Trophoblast cell (in vitro differentiated cells and primary cell): Measurements from ENCODE around the gene VWC2L.

Experiments
- DNase-seq, 2 donors: peaks; one replicate each; pipeline ENCODE4 v3.0.0-alpha.2; 2016
- H2AFZ ChIP-seq: 2 replicates; pipeline ENCODE4 v1.6.1; 2013; ENCODE audit warnings: low read length, moderate library complexity, mild to moderate bottlenecking; ENCODE audit not compliant: insufficient read depth, poor library complexity
- H2AK5ac ChIP-seq: 2 replicates; pipeline ENCODE4 v1.6.1; 2013; ENCODE audit warnings: mild to moderate bottlenecking, low read length
- H2BK120ac ChIP-seq: 2 replicates; pipeline ENCODE4 v1.6.1; 2013; ENCODE audit warnings: low read length, mild to moderate bottlenecking, moderate library complexity; ENCODE audit not compliant: insufficient read depth, poor library complexity
- H2BK12ac ChIP-seq: 2 replicates; pipeline ENCODE4 v1.6.1; 2013; ENCODE audit warnings: mild to moderate bottlenecking, low read length, moderate library complexity
- H2BK5ac ChIP-seq: 2 replicates; pipeline ENCODE4 v1.6.1; 2013; ENCODE audit warnings: low read length, low read depth, moderate library complexity, mild to moderate bottlenecking; ENCODE audit not compliant: poor library complexity
- H3K14ac ChIP-seq: 2 replicates; pipeline ENCODE4 v1.6.1; 2013; ENCODE audit warnings: mild to moderate bottlenecking, low read length
- H3K18ac ChIP-seq: 2 replicates; pipeline ENCODE4 v1.6.1; 2013; ENCODE audit warnings: mild to moderate bottlenecking, low read length
- H3K23ac ChIP-seq: 2 replicates; pipeline ENCODE4 v1.6.1; 2013; ENCODE audit warnings: low read length
- H3K27ac ChIP-seq: 2 replicates; pipeline ENCODE4 v1.5.1; 2013; ENCODE audit warnings: low read depth, mild to moderate bottlenecking, inconsistent platforms, low read length, moderate library complexity
- H3K27me3 ChIP-seq: 2 replicates; pipeline ENCODE4 v1.6.1; 2013; ENCODE audit warnings: inconsistent platforms, mild to moderate bottlenecking, low read length, moderate library complexity; ENCODE audit not compliant: insufficient read depth
- H3K36me3 ChIP-seq, 2 experiments: 1 replicate in 1 of 2; 2 replicates in 1 of 2; pipeline ENCODE4 v1.6.1; 2013; ENCODE audit warnings: low read length in 2 of 2, mild to moderate bottlenecking in 2 of 2, moderate library complexity in 1 of 2; ENCODE audit not compliant: insufficient read depth in 2 of 2, control insufficient read depth in 1 of 2
- H3K4ac ChIP-seq: 2 replicates; pipeline ENCODE4 v1.6.1; 2013; ENCODE audit warnings: low read depth, mild to moderate bottlenecking, low read length, moderate library complexity
- H3K4me1 ChIP-seq, 2 experiments: 1 replicate in 1 of 2; 2 replicates in 1 of 2; pipeline ENCODE4 v1.6.1; 2013; ENCODE audit warnings: low read length in 2 of 2, mild to moderate bottlenecking in 2 of 2, moderate library complexity in 1 of 2; ENCODE audit not compliant: insufficient read depth in 2 of 2, control insufficient read depth in 1 of 2
- H3K4me2 ChIP-seq: 2 replicates; pipeline ENCODE4 v1.6.1; 2013; ENCODE audit warnings: inconsistent platforms, mild to moderate bottlenecking, low read length, moderate library complexity
- H3K4me3 ChIP-seq: 2 replicates; pipeline ENCODE4 v1.5.1; 2013; ENCODE audit warnings: mild to moderate bottlenecking, low read depth, low read length, inconsistent platforms
- H3K79me1 ChIP-seq: one replicate; pipeline ENCODE4 v1.6.1; 2013; ENCODE audit warnings: low read length
- H3K79me2 ChIP-seq: 2 replicates; pipeline ENCODE4 v1.6.1; 2013; ENCODE audit warnings: low read length, mild to moderate bottlenecking; ENCODE audit not compliant: control insufficient read depth, insufficient read depth, poor library complexity
- H3K9ac ChIP-seq: 2 replicates; pipeline ENCODE4 v1.6.1; 2013; ENCODE audit warnings: mild to moderate bottlenecking, low read length
- H3K9me3 ChIP-seq: 2 replicates; pipeline ENCODE4 v1.6.1; 2013; ENCODE audit warnings: low read depth, mild to moderate bottlenecking, control low read depth, inconsistent platforms, low read length; ENCODE audit not compliant: insufficient read depth
- H4K12ac ChIP-seq: 2 replicates; pipeline ENCODE4 v1.6.1; 2013; ENCODE audit warnings: low read depth, mild to moderate bottlenecking, low read length, moderate library complexity
- H4K8ac ChIP-seq: 2 replicates; pipeline ENCODE4 v1.6.1; 2013; ENCODE audit warnings: low read depth, mild to moderate bottlenecking, low read length, moderate library complexity
- H4K91ac ChIP-seq: one replicate; pipeline ENCODE4 v1.6.1; 2013; ENCODE audit warnings: low read depth, mild to moderate bottlenecking, low read length, moderate library complexity
- WGBS: extraction: QIAGEN DNeasy Blood & Tissue Kit; methylation state at CpG from one replicate; pipeline ENCODE4 v1.1.7; 2013; ENCODE audit warnings: missing lambda C conversion rate; ENCODE audit not compliant: insufficient read length, insufficient coverage; ENCODE audit errors: extremely low coverage; 5-methylcytosine and 5-hydroxymethylcytosine counted together

The VWC2L gene

DNA sequence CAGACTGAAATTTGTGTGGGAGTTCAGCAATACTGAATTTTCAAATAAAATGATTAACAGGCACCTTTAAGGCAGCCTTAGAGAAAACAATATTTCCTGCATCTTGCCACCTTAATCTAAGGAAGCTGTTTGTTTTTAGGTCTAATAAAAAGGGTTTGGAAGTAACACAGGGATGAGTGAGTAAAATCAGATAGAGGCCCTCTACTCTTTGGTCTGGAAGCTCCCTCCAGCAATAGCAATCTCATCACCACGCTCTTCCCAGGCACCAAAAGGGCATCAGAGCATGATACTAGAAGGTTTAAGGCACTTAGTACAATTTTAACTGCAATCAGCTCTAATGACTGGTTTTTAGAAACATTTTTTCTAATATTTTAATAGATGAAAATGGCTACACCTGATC, 155.6 kb downstream of the VWC2L start:
- no peak overlapping the region for H2BK12ac ChIP-seq
- no peaks in the 10 kb centered on the region for H3K79me1 ChIP-seq
- H4K12ac ChIP-seq = no peak overlapping the region
- H3K4me3 ChIP-seq = no peak overlapping the region
- no peak for DNase-seq
- H3K27me3 ChIP-seq = no peaks in the 10 kb centered on the region
- H3K79me2 ChIP-seq = no peaks in the 10 kb centered on the region
- H3K14ac ChIP-seq = no peak overlapping the region
- no peak overlapping the region for H4K8ac ChIP-seq
- no peak overlapping the region for H2BK120ac ChIP-seq
- H3K4me2 ChIP-seq = no peak overlapping the region
- no peak overlapping the region for H3K4ac ChIP-seq
- no peak overlapping the region for H2AFZ ChIP-seq
- no CpG with 5 or more reads among the region's 1 CpG for WGBS
- no peak overlapping the region for H3K18ac ChIP-seq
- H3K9ac ChIP-seq = no peak overlapping the region
- no peaks in the 10 kb centered on the region for H3K4me1 ChIP-seq
- H3K27ac ChIP-seq = no peak overlapping the region
- H3K23ac ChIP-seq = no peak overlapping the region
- H2BK5ac ChIP-seq = no peak overlapping the region
- no peaks in the 10 kb centered on the region for H3K9me3 ChIP-seq
- no peak overlapping the region for H2AK5ac ChIP-seq
- no peaks in the 10 kb centered on the region for H3K36me3 ChIP-seq
- H4K91ac ChIP-seq = no peak overlapping the region

DNA sequence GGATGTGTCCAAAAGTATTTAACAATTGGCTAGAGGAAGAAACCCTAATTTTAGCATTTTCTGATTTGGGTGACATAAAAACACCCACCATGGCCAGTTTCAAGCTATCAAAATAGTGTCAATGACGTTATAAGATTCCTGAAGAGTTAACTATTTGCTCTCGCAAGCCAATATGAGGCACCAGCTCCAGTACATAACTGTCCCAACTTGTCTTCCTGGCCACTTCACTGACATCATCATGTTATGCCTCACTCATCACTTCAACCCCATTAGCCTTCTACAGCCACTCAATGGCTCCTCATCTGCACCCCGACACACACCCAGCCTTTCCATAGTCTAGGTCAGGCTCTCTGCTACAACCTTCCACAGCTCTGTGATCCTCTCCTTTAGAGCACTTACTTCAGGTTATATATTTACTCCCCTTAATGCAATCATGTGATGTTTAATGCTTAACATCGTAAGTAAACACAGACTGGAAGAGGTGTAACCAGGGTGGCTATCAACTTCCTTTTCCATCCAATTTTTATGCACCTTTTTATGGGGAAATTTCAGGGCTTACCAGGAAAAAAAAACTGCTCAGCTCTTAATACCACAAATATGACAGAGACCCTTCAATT, 158.7 kb downstream of the VWC2L start:
- H3K9me3 ChIP-seq = no peaks in the 10 kb centered on the region
- no peaks in the 10 kb centered on the region for H3K4me1 ChIP-seq
- H3K4me3 ChIP-seq = no peak overlapping the region
- H2BK120ac ChIP-seq = no peak overlapping the region
- H3K4me2 ChIP-seq = no peak overlapping the region
- no peak overlapping the region for H3K9ac ChIP-seq
- no peaks in the 10 kb centered on the region for H3K27me3 ChIP-seq
- H2BK5ac ChIP-seq = no peak overlapping the region
- no CpG with 5 or more reads among the region's 4 CpGs for WGBS
- no peaks in the 10 kb centered on the region for H3K79me1 ChIP-seq
- H2AFZ ChIP-seq = no peak overlapping the region
- no peak overlapping the region for H2BK12ac ChIP-seq
- no peaks in the 10 kb centered on the region for H3K36me3 ChIP-seq
- H2AK5ac ChIP-seq = no peak overlapping the region
- H3K4ac ChIP-seq = no peak overlapping the region
- H3K18ac ChIP-seq = no peak overlapping the region
- no peak overlapping the region for H3K14ac ChIP-seq
- H4K91ac ChIP-seq = no peak overlapping the region
- H4K8ac ChIP-seq = no peak overlapping the region
- no peak overlapping the region for H3K23ac ChIP-seq
- DNase-seq = no peak
- H3K79me2 ChIP-seq = no peaks in the 10 kb centered on the region
- no peak overlapping the region for H4K12ac ChIP-seq
- H3K27ac ChIP-seq = no peak overlapping the region

DNA sequence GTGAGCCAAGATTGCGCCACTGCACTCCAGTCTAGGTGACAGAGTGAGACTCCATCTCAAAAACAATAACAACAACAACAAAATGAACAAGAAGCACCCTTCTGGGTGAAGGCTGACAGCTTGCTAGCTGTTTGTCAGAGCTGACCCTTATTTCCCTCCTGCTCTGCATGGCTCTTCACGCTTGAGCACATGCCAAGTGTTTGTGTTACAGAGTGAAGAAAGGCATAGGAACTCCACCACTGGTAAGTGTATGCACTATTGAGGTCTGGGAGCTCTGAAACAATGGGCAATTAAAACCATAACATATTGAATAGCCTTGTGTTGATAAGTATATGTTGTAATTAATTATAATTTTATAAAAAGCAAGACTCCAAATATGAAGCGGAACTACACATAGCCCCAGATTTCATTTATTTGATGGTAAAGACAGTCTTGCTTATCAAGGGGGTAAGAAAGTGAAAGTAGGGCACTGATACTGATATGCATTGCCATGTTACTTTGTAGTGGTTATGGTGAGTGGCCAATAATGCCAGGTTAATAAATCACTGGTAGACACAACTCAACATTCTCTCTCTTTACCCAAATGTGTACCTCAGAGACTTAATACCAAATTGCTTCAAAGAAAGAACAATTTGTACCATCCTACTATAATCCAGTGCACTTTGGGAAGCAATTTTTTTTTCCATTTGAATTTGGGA, 163.4 kb downstream of the VWC2L start:
- DNase-seq = no peak
- H3K79me2 ChIP-seq = no peaks in the 10 kb centered on the region
- H3K4ac ChIP-seq = no peak overlapping the region
- no peak overlapping the region for H2AFZ ChIP-seq
- no peak overlapping the region for H2AK5ac ChIP-seq
- no peaks in the 10 kb centered on the region for H3K79me1 ChIP-seq
- H4K12ac ChIP-seq = no peak overlapping the region
- H3K4me2 ChIP-seq = no peak overlapping the region
- no peaks in the 10 kb centered on the region for H3K9me3 ChIP-seq
- no peak overlapping the region for H3K9ac ChIP-seq
- H2BK120ac ChIP-seq = no peak overlapping the region
- no peak overlapping the region for H4K8ac ChIP-seq
- WGBS = no CpG with 5 or more reads among the region's 3 CpGs
- H3K27ac ChIP-seq = no peak overlapping the region
- H3K14ac ChIP-seq = no peak overlapping the region
- H3K18ac ChIP-seq = no peak overlapping the region
- H2BK12ac ChIP-seq = no peak overlapping the region
- H2BK5ac ChIP-seq = no peak overlapping the region
- H3K36me3 ChIP-seq = no peaks in the 10 kb centered on the region
- no peak overlapping the region for H3K23ac ChIP-seq
- no peaks in the 10 kb centered on the region for H3K27me3 ChIP-seq
- peaks cover 0 to 1% of the 10 kb centered on the region in 2 experiments for H3K4me1 ChIP-seq
- no peak overlapping the region for H4K91ac ChIP-seq
- no peak overlapping the region for H3K4me3 ChIP-seq

DNA sequence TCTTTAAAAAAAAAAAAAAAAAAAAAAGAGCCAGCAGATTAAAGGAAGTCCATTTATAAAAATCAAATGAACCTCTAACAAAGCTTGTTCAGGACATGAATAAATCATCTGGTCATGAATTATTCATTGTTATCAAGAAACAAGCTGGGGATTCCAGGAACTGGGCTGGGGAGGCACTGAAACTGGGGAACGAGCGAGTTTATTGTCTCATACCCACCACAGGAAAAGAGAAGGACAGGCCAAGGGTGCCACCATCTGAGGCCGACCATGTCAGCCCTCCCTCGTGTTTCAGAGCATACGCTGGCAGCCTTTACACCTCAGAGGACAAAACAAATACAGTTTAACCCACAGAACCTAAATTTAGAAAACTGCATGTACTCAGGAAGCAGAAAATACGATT, 164.2 kb downstream of the VWC2L start:
- Histone ChIP-seq H4K12ac (no peak overlapping the region), H3K18ac (no peak overlapping the region), H3K9ac (no peak overlapping the region), H3K79me2 (no peaks in the 10 kb centered on the region), H3K4me3 (no peak overlapping the region), H3K27me3 (no peaks in the 10 kb centered on the region), H3K9me3 (no peaks in the 10 kb centered on the region), H3K4me2 (no peak overlapping the region), H3K27ac (no peak overlapping the region), H2BK5ac (no peak overlapping the region), H2BK12ac (no peak overlapping the region), H3K23ac (no peak overlapping the region), H4K8ac (no peak overlapping the region), H3K36me3 (no peaks in the 10 kb centered on the region), H3K79me1 (no peaks in the 10 kb centered on the region), H2AFZ (no peak overlapping the region), H4K91ac (no peak overlapping the region), H2BK120ac (no peak overlapping the region), H3K4me1 (peaks cover 0 to 1% of the 10 kb centered on the region in 2 experiments), H3K4ac (no peak overlapping the region), H3K14ac (no peak overlapping the region), H2AK5ac (no peak overlapping the region)
- DNase-seq = no peak
- WGBS = no CpG with 5 or more reads among the region's 6 CpGs
